GM23338 (cell line): ENCODE measurements around the gene STK32C. TPM values are rescaled to one million over a fixed set of nuclear protein-coding genes. Genes with fewer than 3 reads are reported as not detected.

Source experiments
- ATAC-seq: fragments of 200-7000 bp; cut with Tn5 transposase; 3 replicates; pipeline ENCODE4 v1.9.1; 2020
- DNase-seq: peaks from one replicate; pipeline ENCODE4 v3.0.0-alpha.2; 2015; ENCODE audit warnings: low spot score
- H2AFZ ChIP-seq: fragments of 200-600 bp; sonication (generic); 2 replicates; pipeline ENCODE4 v1.8.0; 2016; ENCODE audit warnings: antibody characterized with exemption, mild to moderate bottlenecking, moderate library complexity
- H3F3A ChIP-seq: fragments of 200-600 bp; sonication (generic); replicated peaks from 2 replicates; pipeline ENCODE4 v1.8.0; 2017; ENCODE audit warnings: antibody characterized with exemption, mixed run types, low read depth
- H3K27ac ChIP-seq: fragments of 200-600 bp; sonication (generic); 2 replicates; pipeline ENCODE4 v1.6.1; 2016; ENCODE audit warnings: low read depth
- H3K27me3 ChIP-seq: fragments of 200-600 bp; sonication (generic); 2 replicates; pipeline ENCODE4 v1.8.0; 2016; ENCODE audit warnings: mild to moderate bottlenecking, mixed run types, moderate library complexity; ENCODE audit not compliant: insufficient read depth
- H3K36me3 ChIP-seq: fragments of 200-600 bp; sonication (generic); 2 replicates; pipeline ENCODE4 v1.8.0; 2016; ENCODE audit warnings: mild to moderate bottlenecking; ENCODE audit not compliant: insufficient read depth
- H3K4me1 ChIP-seq: fragments of 200-600 bp; sonication (generic); 2 replicates; pipeline ENCODE4 v1.8.0; 2016; ENCODE audit warnings: mild to moderate bottlenecking, moderate library complexity; ENCODE audit not compliant: insufficient read depth
- H3K4me2 ChIP-seq: fragments of 200-600 bp; sonication (generic); 2 replicates; pipeline ENCODE4 v1.7.1; 2017; ENCODE audit warnings: mixed run types
- H3K4me3 ChIP-seq: fragments of 200-600 bp; sonication (generic); 2 replicates; pipeline ENCODE4 v1.6.1; 2016; ENCODE audit warnings: mixed run types
- H3K79me2 ChIP-seq: fragments of 200-600 bp; sonication (generic); replicated peaks from 2 replicates; pipeline ENCODE4 v1.8.0; 2017; ENCODE audit warnings: mild to moderate bottlenecking; ENCODE audit not compliant: insufficient read depth
- H3K9me2 ChIP-seq: fragments of 200-600 bp; sonication (generic); 2 replicates; pipeline ENCODE4 v1.8.0; 2017; ENCODE audit not compliant: insufficient read depth
- H4K20me1 ChIP-seq: fragments of 200-600 bp; sonication (generic); replicated peaks from 2 replicates; pipeline ENCODE4 v1.8.0; 2017; ENCODE audit warnings: mild to moderate bottlenecking; ENCODE audit not compliant: insufficient read depth
- H3K27ac Mint-ChIP-seq: 2 replicates; pipeline ENCODE4 v1.8.0; 2020; ENCODE audit warnings: inconsistent platforms, mild to moderate bottlenecking, moderate library complexity, mixed read lengths
- H3K27me3 Mint-ChIP-seq: 3 replicates; pipeline ENCODE4 v1.8.0; 2022; ENCODE audit warnings: low read depth, mild to moderate bottlenecking, moderate library complexity, mixed read lengths, inconsistent platforms; ENCODE audit not compliant: insufficient read depth, poor library complexity
- H3K36me3 Mint-ChIP-seq: 3 replicates; pipeline ENCODE4 v1.8.0; 2021; ENCODE audit warnings: low read depth, mild to moderate bottlenecking, inconsistent platforms, moderate library complexity, mixed read lengths
- H3K4me1 Mint-ChIP-seq: 3 replicates; pipeline ENCODE4 v1.8.0; 2020; ENCODE audit warnings: mild to moderate bottlenecking, inconsistent platforms, mixed read lengths
- H3K4me3 Mint-ChIP-seq: 3 replicates; pipeline ENCODE4 v1.8.0; 2021; ENCODE audit warnings: moderate library complexity, mild to moderate bottlenecking, inconsistent platforms, mixed read lengths
- H3K9me3 Mint-ChIP-seq: 3 replicates; pipeline ENCODE4 v1.8.0; 2020; ENCODE audit warnings: moderate library complexity, mild to moderate bottlenecking, inconsistent platforms, mixed read lengths
- EZH2 ChIP-seq: fragments of 200-600 bp; sonication (generic); IDR thresholded peaks from one replicate; pipeline ENCODE4 v1.8.0; 2017; ENCODE audit warnings: antibody characterized with exemption, mild to moderate bottlenecking, low read depth; ENCODE audit not compliant: unreplicated experiment
- JUNB ChIP-seq: IDR thresholded peaks from one replicate; pipeline ENCODE4 v1.6.1; 2016; ENCODE audit warnings: antibody characterized with exemption; ENCODE audit not compliant: unreplicated experiment
- POLR2AphosphoS5 ChIP-seq: IDR thresholded peaks from 2 replicates; pipeline ENCODE4 v1.6.1; 2016; ENCODE audit warnings: antibody characterized with exemption, low read depth
- ZNF114 ChIP-seq: fragments of 250-450 bp; sonication (Bioruptor Pico); IDR thresholded peaks from 2 replicates; pipeline ENCODE4 v1.5.0; 2020; ENCODE audit warnings: mild to moderate bottlenecking, moderate library complexity
- ZNF331 ChIP-seq: fragments of 250-450 bp; sonication (Bioruptor Pico); IDR thresholded peaks from 2 replicates; pipeline ENCODE4 v1.5.0; 2020; ENCODE audit warnings: low read depth, mild to moderate bottlenecking, moderate library complexity
- ZNF462 ChIP-seq: fragments of 250-450 bp; sonication (Bioruptor Pico); IDR thresholded peaks from 2 replicates; pipeline ENCODE4 v1.5.0; 2020; ENCODE audit warnings: mild to moderate bottlenecking, moderate library complexity
- polyA plus RNA-seq: library from polyadenylated mRNA; unstranded; fragments of >200 nt; fragmentation: Nextera tagmentation; extraction: Ambion mirVana; gene quantifications from 2 replicates; pipeline ENCODE4 v1.2.1, GENCODE V29; 2016
- total RNA-seq: library from RNA; depleted of rRNA; stranded (reverse); fragments of >200 nt; shearing (Covaris generic); gene quantifications from 2 replicates; pipeline ENCODE4 v1.2.3, GENCODE V29; 2014

Gene STK32C
- total and polyA plus RNA-seq, 2 experiments from 2014 or later, result 10.2 to 20.5 TPM

- no peak for TF ChIP-seq ZNF462 (CRISPR knock-in tag)
Observed at GRCh38 chr10:132354356-132355094, 46.8 kb upstream of the STK32C start (continued).

DNA sequence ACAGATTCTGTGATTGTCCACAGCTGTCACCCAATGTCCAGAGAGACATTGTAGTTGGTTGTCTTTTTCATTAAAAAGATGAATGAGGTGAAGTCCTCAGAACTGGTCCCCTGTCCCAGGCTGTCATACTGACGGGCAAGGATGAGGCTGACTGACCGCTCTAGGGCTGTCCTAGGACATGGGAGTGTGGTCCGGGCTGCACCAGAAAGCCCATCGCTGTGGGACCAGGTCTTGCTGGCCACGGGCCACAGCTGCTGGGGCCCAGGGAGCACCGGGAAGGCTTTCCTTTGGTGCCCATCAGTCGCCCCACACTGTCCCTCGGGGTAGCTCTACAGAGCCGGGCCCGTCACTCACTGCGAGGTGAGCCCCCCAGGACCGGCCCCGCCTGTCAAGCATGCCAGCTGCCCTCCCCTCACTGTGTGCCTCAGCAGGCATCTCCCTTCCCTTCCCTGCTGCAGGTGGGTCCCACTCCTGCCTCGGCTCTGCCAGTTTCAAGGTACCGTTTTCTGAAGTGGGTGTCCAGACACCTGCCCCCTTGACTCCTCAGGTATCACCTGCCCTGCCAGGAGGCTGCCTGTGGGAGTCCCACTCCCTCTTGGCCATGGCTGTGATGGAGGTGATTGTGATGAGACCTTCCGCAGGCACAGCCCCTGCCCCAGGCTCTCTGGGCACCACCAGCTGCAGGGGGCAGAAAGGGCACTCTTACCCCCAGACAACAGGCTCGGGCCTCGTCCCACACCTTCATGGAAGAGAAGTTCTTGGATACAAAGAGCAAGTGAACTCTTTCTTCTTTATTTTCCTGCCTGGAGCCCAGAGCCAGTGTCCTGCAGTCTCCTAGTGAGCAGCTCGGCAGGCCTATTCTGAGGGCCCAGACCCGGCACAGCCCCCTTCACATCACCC, 46.0 kb upstream of the STK32C start:
- no peak overlapping the region for H3K27ac Mint-ChIP-seq
- peaks cover 13% of the 10 kb centered on the region for H3K27me3 Mint-ChIP-seq
- Histone ChIP-seq H3K4me2 (no peak overlapping the region), H3K4me3 (no peak overlapping the region), H3K4me1 (no peaks in the 10 kb centered on the region), H3F3A (no peaks in the 10 kb centered on the region), H3K9me2 (no peaks in the 10 kb centered on the region), H3K27ac (no peak overlapping the region), H3K27me3 (no peaks in the 10 kb centered on the region), H4K20me1 (no peaks in the 10 kb centered on the region), H2AFZ (no peak overlapping the region), H3K36me3 (no peaks in the 10 kb centered on the region), H3K79me2 (no peaks in the 10 kb centered on the region)
- peaks cover 6% of the 10 kb centered on the region for H3K4me1 Mint-ChIP-seq
- ATAC-seq (no peak), DNase-seq (no peak)
- H3K4me3 Mint-ChIP-seq, result peak overlapping the region; percentile 28; the same call in 1 of the 3 replicates
- H3K36me3 Mint-ChIP-seq, result peaks cover 3% of the 10 kb centered on the region; the same call in 1 of the 3 replicates
- no peaks in the 10 kb centered on the region; the same call in 2 of the 3 replicates for H3K9me3 Mint-ChIP-seq
- TF ChIP-seq ZNF114 (CRISPR knock-in tag) (no peak), EZH2 (no peak), POLR2AphosphoS5 (no peak), ZNF331 (CRISPR knock-in tag) (no peak), JUNB (no peak), ZNF462 (CRISPR knock-in tag) (no peak)
